Endothelial cell of umbilical vein (primary cell): Measurements from ENCODE around the gene ITPR1.

Experiments
- CTCF ChIP-seq, 2 donors: IDR thresholded peaks; 1 replicate in 1 of 2; 2 replicates in 1 of 2; pipeline ENCODE4 v1.5.1; 2011; ENCODE audit warnings: low read length in 2 of 2, mild to moderate bottlenecking in 2 of 2, moderate library complexity in 2 of 2, control low read depth in 1 of 2, inconsistent platforms in 1 of 2, low read depth in 1 of 2; ENCODE audit not compliant: insufficient read depth in 1 of 2; ENCODE audit errors: extremely low read depth in 1 of 2
- EZH2 ChIP-seq: IDR thresholded peaks from 2 replicates; pipeline ENCODE4 v1.6.1; 2012; ENCODE audit warnings: borderline replicate concordance, low read depth, mild to moderate bottlenecking, moderate library complexity, low read length, inconsistent platforms; ENCODE audit not compliant: severe bottlenecking
- FOS ChIP-seq: IDR thresholded peaks from 2 replicates; pipeline ENCODE4 v1.6.1; 2011; ENCODE audit warnings: mild to moderate bottlenecking, low read length, moderate library complexity, borderline replicate concordance; ENCODE audit not compliant: insufficient read depth
- GATA2 ChIP-seq: IDR thresholded peaks from 2 replicates; pipeline ENCODE4 v1.7.0; 2011; ENCODE audit warnings: low read depth, mild to moderate bottlenecking, moderate library complexity, mixed read lengths, low read length; ENCODE audit not compliant: insufficient read length, insufficient read depth
- JUN ChIP-seq: IDR thresholded peaks from 2 replicates; pipeline ENCODE4 v1.6.1; 2011; ENCODE audit warnings: borderline replicate concordance, low read depth; ENCODE audit not compliant: insufficient read length, insufficient read depth
- MAX ChIP-seq: IDR thresholded peaks from 2 replicates; pipeline ENCODE4 v1.6.1; 2011; ENCODE audit not compliant: insufficient read depth, insufficient read length
- MYC ChIP-seq: IDR thresholded peaks from one replicate; pipeline ENCODE4 v1.6.1; 2011; ENCODE audit warnings: mild to moderate bottlenecking, low read depth, low read length
- POLR2A ChIP-seq: IDR thresholded peaks from 2 replicates; pipeline ENCODE4 v1.6.1; 2012; ENCODE audit warnings: low read depth, mild to moderate bottlenecking, control low read depth, low read length
- POLR2AphosphoS5 ChIP-seq: IDR thresholded peaks from 2 replicates; pipeline ENCODE4 v1.6.1; 2012; ENCODE audit warnings: low read depth, mild to moderate bottlenecking, control low read depth, low read length, moderate library complexity; ENCODE audit not compliant: insufficient read depth

- no peak for TF ChIP-seq CTCF (IDR thresholded peaks at IDR 0.05; ENCODE audit: extremely low read depth in 1 of 2, insufficient read depth in 1 of 2, low read depth in 1 of 2, low read length in 2 of 2)
- TF ChIP-seq EZH2 = no peak
- no peak for TF ChIP-seq POLR2A
- no peak for TF ChIP-seq POLR2AphosphoS5
- TF ChIP-seq MAX = no peak
- TF ChIP-seq MYC = no peak
- TF ChIP-seq FOS = no peak
- no peak for TF ChIP-seq GATA2
- TF ChIP-seq JUN = no peak
Observed at GRCh38 chr3:4718179-4718736, 225.1 kb downstream of the ITPR1 start.
